GM10266 (cell line): ENCODE data around the gene ENPP3.

Experiments
- DNase-seq: peaks from one replicate; pipeline ENCODE4 v3.0.0; 2012; ENCODE audit errors: extremely low spot score
- CTCF ChIP-seq: IDR thresholded peaks from 2 replicates; pipeline ENCODE4 v1.5.1; 2012; ENCODE audit warnings: mild to moderate bottlenecking, low read depth; ENCODE audit not compliant: control insufficient read depth, insufficient read depth; ENCODE audit errors: missing control alignments

Gene ENPP3

GRCh38 chr6:131795366-131795765 lies 158.3 kb downstream of the ENPP3 start:
- no peak for TF ChIP-seq CTCF

More at GRCh38 chr6:131795366-131795765, 158.3 kb downstream of the ENPP3 start:
- DNase-seq = no peak
